Panc1 (cell line): ENCODE results near the gene TBC1D21.

Source experiments
- POLR2AphosphoS5 ChIP-seq: IDR thresholded peaks from 2 replicates; pipeline ENCODE4 v1.6.1; 2012; ENCODE audit warnings: mild to moderate bottlenecking, low read depth, low read length, moderate library complexity
- TF ChIP-seq, protein P1 (sequence below): fragments of 450-650 bp; IDR thresholded peaks from 2 replicates; pipeline ENCODE4 v1.5.1; 2017; ENCODE audit warnings: mild to moderate bottlenecking

DNA sequence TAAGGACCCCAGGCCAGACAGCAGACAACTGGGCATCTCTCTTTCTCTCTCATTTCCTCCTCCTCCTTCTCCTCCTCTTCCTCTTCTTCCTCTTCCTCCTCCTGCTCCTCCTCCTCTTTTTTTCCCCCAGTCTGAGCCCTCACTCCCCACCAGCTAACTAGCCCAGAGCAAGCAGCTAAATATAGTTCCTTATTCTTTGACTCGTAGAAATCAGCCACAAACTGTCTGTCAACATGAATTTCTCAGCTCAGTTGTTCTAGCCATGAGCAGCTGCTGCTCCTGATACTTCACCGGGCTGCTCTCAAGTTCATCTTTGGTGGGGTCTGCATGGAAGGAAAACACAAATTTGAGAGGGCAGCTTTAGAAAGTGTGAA is 33.7 kb downstream of the TBC1D21 start:
- no peak for TF ChIP-seq POLR2AphosphoS5
- TF ChIP-seq, protein P1, sequence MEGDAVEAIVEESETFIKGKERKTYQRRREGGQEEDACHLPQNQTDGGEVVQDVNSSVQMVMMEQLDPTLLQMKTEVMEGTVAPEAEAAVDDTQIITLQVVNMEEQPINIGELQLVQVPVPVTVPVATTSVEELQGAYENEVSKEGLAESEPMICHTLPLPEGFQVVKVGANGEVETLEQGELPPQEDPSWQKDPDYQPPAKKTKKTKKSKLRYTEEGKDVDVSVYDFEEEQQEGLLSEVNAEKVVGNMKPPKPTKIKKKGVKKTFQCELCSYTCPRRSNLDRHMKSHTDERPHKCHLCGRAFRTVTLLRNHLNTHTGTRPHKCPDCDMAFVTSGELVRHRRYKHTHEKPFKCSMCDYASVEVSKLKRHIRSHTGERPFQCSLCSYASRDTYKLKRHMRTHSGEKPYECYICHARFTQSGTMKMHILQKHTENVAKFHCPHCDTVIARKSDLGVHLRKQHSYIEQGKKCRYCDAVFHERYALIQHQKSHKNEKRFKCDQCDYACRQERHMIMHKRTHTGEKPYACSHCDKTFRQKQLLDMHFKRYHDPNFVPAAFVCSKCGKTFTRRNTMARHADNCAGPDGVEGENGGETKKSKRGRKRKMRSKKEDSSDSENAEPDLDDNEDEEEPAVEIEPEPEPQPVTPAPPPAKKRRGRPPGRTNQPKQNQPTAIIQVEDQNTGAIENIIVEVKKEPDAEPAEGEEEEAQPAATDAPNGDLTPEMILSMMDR, result no peak
